Activated naive CD8-positive, alpha-beta T cell treated with anti-CD3 and anti-CD28 coated beads, Interleukin-2, amount 50 U/mL, for 16 hours (primary cell): ENCODE results near the gene INTS2.
"Not testable (repeated sequence)": the region's sequence is repeated elsewhere in the genome, so short reads cannot be mapped to it uniquely, and the experiment has no call there.

Experiments used
- DNase-seq: peaks from one replicate; pipeline ENCODE4 v3.0.0-alpha.2; 2020; ENCODE audit warnings: low read depth, low spot score

The INTS2 gene

GRCh38 chr17:61825448-61826137, 102.2 kb downstream of the INTS2 start:
- no peak for DNase-seq

GRCh38 chr17:61822326-61823285, 105.2 kb downstream of the INTS2 start:
- DNase-seq, result no peak

GRCh38 chr17:61821655-61822054, 106.1 kb downstream of the INTS2 start:
- no peak for DNase-seq

- DNase-seq, result not testable (repeated sequence)
Measured at GRCh38 chr17:61819265-61819664, 108.5 kb downstream of the INTS2 start.

- no peak for DNase-seq
Measured at GRCh38 chr17:61818225-61818624, 109.6 kb downstream of the INTS2 start.

- no peak for DNase-seq
Measured at GRCh38 chr17:61817452-61817851, 110.3 kb downstream of the INTS2 start.

- no peak for DNase-seq
Measured at GRCh38 chr17:61816538-61816937, 111.2 kb downstream of the INTS2 start.

GRCh38 chr17:61815863-61816503, 111.8 kb downstream of the INTS2 start:
- DNase-seq, result no peak
